Neural cell (in vitro differentiated cells): Measurements from ENCODE around the gene CNPPD1. TPM values are rescaled to one million over a fixed set of nuclear protein-coding genes. Genes with fewer than 3 reads are reported as not detected.

ENCODE experiments used
- H2AFZ ChIP-seq: fragments of 200-600, 300-800 bp; sonication (generic), shearing (Covaris generic); 2 replicates; pipeline ENCODE4 v1.6.0; 2014; ENCODE audit warnings: low read depth, mild to moderate bottlenecking, antibody characterized with exemption, low read length, moderate library complexity
- H3F3A ChIP-seq: fragments of 200-600 bp; shearing (Covaris generic); 2 replicates; pipeline ENCODE4 v1.6.1; 2016; ENCODE audit warnings: mild to moderate bottlenecking, moderate library complexity, mixed read lengths, antibody characterized with exemption, low read length; ENCODE audit not compliant: insufficient read depth, poor library complexity, severe bottlenecking
- H3K27ac ChIP-seq: fragments of 200-600, 300-800 bp; sonication (generic), shearing (Covaris generic); 2 replicates; pipeline ENCODE4 v1.5.1; 2014; ENCODE audit warnings: mild to moderate bottlenecking, low read length, moderate library complexity
- H3K27me3 ChIP-seq: fragments of 300-800, 200-600 bp; sonication (generic), shearing (Covaris generic); 2 replicates; pipeline ENCODE4 v1.6.0; 2014; ENCODE audit warnings: mild to moderate bottlenecking, low read depth, low read length, moderate library complexity; ENCODE audit not compliant: insufficient read depth
- H3K36me3 ChIP-seq: fragments of 300-800, 200-600 bp; sonication (generic), shearing (Covaris generic); 2 replicates; pipeline ENCODE4 v1.5.1; 2014; ENCODE audit warnings: mild to moderate bottlenecking, antibody characterized with exemption, low read length, moderate library complexity; ENCODE audit not compliant: insufficient read depth
- H3K4me2 ChIP-seq: fragments of 300-800, 200-600 bp; sonication (generic), shearing (Covaris generic); 2 replicates; pipeline ENCODE4 v1.6.0; 2014; ENCODE audit warnings: mild to moderate bottlenecking, low read length
- H3K4me3 ChIP-seq: fragments of 300-800, 200-600 bp; sonication (generic), shearing (Covaris generic); 2 replicates; pipeline ENCODE4 v1.5.1; 2014; ENCODE audit warnings: mild to moderate bottlenecking, low read length, moderate library complexity
- H3K79me2 ChIP-seq: fragments of 200-600 bp; shearing (Covaris generic); replicated peaks from 2 replicates; pipeline ENCODE4 v1.6.0; 2014; ENCODE audit warnings: mild to moderate bottlenecking, low read length, moderate library complexity; ENCODE audit not compliant: insufficient read depth
- H3K9ac ChIP-seq: fragments of 300-800, 200-600 bp; sonication (generic), shearing (Covaris generic); 2 replicates; pipeline ENCODE4 v1.6.1; 2016; ENCODE audit warnings: mild to moderate bottlenecking, low read length, mixed read lengths
- H3K9me2 ChIP-seq: fragments of 200-600 bp; shearing (Covaris generic); 2 replicates; pipeline ENCODE4 v1.6.1; 2016; ENCODE audit warnings: mild to moderate bottlenecking, low read length, mixed read lengths; ENCODE audit not compliant: insufficient read depth
- H3K9me3 ChIP-seq: fragments of 200-600, 300-800 bp; sonication (generic), shearing (Covaris generic); 2 replicates; pipeline ENCODE4 v1.6.1; 2016; ENCODE audit warnings: mild to moderate bottlenecking, mixed run types, low read length, moderate library complexity, mixed read lengths
- H4K20me1 ChIP-seq: fragments of 200-600 bp; shearing (Covaris generic); 2 replicates; pipeline ENCODE4 v1.6.1; 2016; ENCODE audit warnings: mild to moderate bottlenecking, mixed run types; ENCODE audit not compliant: insufficient read depth
- CTCF ChIP-seq: fragments of 450-650 bp; IDR thresholded peaks from 2 replicates; pipeline ENCODE4 v1.5.1; 2014; ENCODE audit warnings: antibody characterized with exemption, mild to moderate bottlenecking, moderate library complexity; ENCODE audit not compliant: poor library complexity, severe bottlenecking
- EP300 ChIP-seq: fragments of 450-650 bp; conservative IDR thresholded peaks from 2 replicates; pipeline ENCODE4 v1.6.1; 2014; ENCODE audit warnings: antibody characterized with exemption, mild to moderate bottlenecking, moderate library complexity; ENCODE audit not compliant: poor library complexity, severe bottlenecking
- EZH2 ChIP-seq: fragments of 200-600, 300-800 bp; shearing (Covaris generic), sonication (generic); IDR thresholded peaks from 2 replicates; pipeline ENCODE4 v1.6.1; 2014; ENCODE audit warnings: antibody characterized with exemption, low read length, borderline replicate concordance, mild to moderate bottlenecking; ENCODE audit not compliant: insufficient read depth, poor library complexity, severe bottlenecking
- MXI1 ChIP-seq: fragments of 450-650 bp; conservative IDR thresholded peaks from 2 replicates; pipeline ENCODE4 v1.6.1; 2014; ENCODE audit warnings: antibody characterized with exemption, mild to moderate bottlenecking; ENCODE audit not compliant: poor library complexity, severe bottlenecking
- POLR2AphosphoS5 ChIP-seq: IDR thresholded peaks from 2 replicates; pipeline ENCODE4 v1.6.1; 2012
- SMC3 ChIP-seq: fragments of 450-650 bp; conservative IDR thresholded peaks from 2 replicates; pipeline ENCODE4 v1.6.1; 2014; ENCODE audit warnings: antibody characterized with exemption, mild to moderate bottlenecking, moderate library complexity; ENCODE audit not compliant: poor library complexity
- polyA plus RNA-seq: library from polyadenylated mRNA; depleted of rRNA; stranded (reverse); fragments of >200 nt; gene quantifications from 2 replicates; pipeline ENCODE4 v1.2.3, GENCODE V29; 2014
- TF ChIP-seq, protein P1 (sequence below): IDR thresholded peaks from 2 replicates; pipeline ENCODE4 v1.6.1; 2012; ENCODE audit warnings: borderline replicate concordance

The CNPPD1 gene
- polyA plus RNA-seq, 1 donor from 2014 or later, result 89.1 TPM

DNA sequence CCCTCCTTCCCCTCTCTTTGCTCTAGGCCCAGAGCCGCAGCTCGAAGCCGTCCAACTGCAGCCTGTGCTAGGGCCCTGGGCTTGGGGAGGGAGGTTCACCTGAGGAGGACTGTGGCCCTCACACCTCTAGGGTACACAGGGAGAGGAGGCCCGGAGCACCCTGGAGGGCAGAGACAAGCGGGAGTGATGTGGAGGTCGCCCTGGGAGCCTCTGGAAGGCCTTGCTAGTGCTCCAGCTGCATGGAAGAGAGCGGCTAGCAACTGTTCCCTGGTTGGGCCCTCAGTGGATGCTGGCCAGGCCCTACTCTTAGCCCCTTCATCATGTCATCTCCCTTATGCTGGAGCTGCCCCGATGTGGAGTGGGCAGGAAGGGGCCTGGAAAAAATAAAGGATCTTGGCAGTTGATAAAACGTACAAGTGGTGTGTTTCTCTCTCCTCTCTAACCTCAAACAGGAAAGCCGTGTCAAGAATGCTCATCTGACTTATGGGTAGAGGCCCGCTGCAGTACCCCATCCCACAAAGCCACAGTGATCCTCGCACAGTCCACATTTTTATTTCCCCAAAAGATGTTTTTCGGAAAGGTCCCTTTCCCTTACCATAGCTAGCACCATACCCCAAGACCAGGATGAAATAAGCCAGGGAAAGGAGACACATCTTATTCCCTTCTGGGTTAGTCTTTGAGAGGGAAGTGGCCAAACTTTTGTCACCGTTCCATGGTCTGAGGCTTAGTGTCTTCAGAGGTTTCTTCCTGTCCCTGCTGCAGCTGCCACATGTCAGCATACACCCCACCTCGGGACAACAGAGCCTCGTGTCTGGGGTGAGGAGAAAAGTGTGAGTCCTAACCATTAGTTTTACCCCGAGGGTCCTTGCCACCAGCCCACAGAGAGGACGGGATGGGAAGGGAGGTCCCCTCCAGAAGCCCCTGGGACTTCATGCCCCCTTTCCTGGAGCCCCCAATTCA is 32.8 kb upstream of the CNPPD1 start:
- Histone ChIP-seq H3K9me3 (no peaks in the 10 kb centered on the region), H3K79me2 (no peaks in the 10 kb centered on the region), H3F3A (no peaks in the 10 kb centered on the region), H3K9me2 (no peaks in the 10 kb centered on the region), H3K4me3 (no peak overlapping the region), H3K27ac (no peak overlapping the region), H3K36me3 (no peaks in the 10 kb centered on the region), H2AFZ (no peak overlapping the region), H3K4me2 (no peak overlapping the region), H3K27me3 (no peaks in the 10 kb centered on the region), H4K20me1 (no peaks in the 10 kb centered on the region), H3K9ac (no peak overlapping the region)
- no peak for TF ChIP-seq POLR2AphosphoS5
- TF ChIP-seq MXI1, result no peak
- no peak for TF ChIP-seq SMC3
- TF ChIP-seq EP300, result no peak
- TF ChIP-seq, protein P1, sequence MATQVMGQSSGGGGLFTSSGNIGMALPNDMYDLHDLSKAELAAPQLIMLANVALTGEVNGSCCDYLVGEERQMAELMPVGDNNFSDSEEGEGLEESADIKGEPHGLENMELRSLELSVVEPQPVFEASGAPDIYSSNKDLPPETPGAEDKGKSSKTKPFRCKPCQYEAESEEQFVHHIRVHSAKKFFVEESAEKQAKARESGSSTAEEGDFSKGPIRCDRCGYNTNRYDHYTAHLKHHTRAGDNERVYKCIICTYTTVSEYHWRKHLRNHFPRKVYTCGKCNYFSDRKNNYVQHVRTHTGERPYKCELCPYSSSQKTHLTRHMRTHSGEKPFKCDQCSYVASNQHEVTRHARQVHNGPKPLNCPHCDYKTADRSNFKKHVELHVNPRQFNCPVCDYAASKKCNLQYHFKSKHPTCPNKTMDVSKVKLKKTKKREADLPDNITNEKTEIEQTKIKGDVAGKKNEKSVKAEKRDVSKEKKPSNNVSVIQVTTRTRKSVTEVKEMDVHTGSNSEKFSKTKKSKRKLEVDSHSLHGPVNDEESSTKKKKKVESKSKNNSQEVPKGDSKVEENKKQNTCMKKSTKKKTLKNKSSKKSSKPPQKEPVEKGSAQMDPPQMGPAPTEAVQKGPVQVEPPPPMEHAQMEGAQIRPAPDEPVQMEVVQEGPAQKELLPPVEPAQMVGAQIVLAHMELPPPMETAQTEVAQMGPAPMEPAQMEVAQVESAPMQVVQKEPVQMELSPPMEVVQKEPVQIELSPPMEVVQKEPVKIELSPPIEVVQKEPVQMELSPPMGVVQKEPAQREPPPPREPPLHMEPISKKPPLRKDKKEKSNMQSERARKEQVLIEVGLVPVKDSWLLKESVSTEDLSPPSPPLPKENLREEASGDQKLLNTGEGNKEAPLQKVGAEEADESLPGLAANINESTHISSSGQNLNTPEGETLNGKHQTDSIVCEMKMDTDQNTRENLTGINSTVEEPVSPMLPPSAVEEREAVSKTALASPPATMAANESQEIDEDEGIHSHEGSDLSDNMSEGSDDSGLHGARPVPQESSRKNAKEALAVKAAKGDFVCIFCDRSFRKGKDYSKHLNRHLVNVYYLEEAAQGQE, result no peak
- no peak for TF ChIP-seq CTCF

DNA sequence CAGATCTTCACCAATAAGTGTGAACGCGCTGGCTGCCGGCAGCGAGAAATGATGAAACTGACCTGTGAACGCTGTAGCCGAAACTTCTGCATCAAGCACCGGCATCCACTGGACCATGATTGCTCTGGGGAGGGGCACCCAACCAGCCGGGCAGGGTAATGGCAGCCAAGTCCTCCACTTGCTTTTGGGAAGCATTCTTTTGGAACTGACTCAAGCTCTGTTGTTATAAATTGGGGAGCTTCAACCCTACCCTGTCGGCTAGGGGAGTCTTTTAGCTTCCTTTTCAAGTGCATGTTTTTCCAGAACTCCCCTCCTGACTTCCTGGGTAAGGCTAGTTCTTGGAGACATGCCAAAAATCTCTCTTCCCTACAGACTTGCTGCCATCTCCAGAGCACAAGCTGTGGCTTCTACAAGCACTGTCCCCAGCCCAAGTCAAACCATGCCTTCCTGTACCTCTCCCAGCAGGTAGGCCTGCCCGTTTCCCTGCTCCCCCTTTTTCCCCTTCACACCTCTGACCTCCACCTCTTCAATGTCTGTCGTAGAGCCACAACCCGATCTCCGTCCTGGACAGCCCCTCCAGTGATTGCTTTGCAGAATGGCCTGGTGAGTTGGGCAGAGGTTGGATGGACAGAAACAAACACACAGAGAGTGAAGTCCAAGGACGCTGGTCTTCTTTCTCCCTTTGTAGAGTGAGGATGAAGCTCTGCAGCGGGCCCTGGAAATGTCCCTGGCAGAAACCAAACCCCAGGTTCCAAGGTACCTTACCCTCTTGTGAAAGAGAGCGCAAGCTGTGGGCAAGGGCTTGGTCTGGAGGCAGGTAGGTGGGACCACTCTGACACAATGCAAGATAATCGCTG is 31.4 kb upstream of the CNPPD1 start:
- H3K79me2 ChIP-seq, result no peaks in the 10 kb centered on the region
- H3K4me2 ChIP-seq, result no peak overlapping the region
- H3K9ac ChIP-seq, result peak overlapping the region; percentile 90
- no peaks in the 10 kb centered on the region for H3K36me3 ChIP-seq
- peak overlapping the region; percentile 78 for H3K4me3 ChIP-seq
- no peaks in the 10 kb centered on the region for H3K27me3 ChIP-seq
- H3K27ac ChIP-seq, result no peak overlapping the region
- H2AFZ ChIP-seq, result no peak overlapping the region
- H3K9me3 ChIP-seq, result no peaks in the 10 kb centered on the region
- no peaks in the 10 kb centered on the region for H3F3A ChIP-seq
- TF ChIP-seq EZH2, result no peak
- TF ChIP-seq CTCF, result no peak
- no peak for TF ChIP-seq SMC3
- no peak for TF ChIP-seq POLR2AphosphoS5
- no peaks in the 10 kb centered on the region for H4K20me1 ChIP-seq
- no peaks in the 10 kb centered on the region for H3K9me2 ChIP-seq
